ENCODE data around the gene LINGO1. TPM values are rescaled to one million over a fixed set of nuclear protein-coding genes. Genes with fewer than 3 reads are reported as not detected.

The LINGO1 gene
- total RNA-seq, 1 donor from 2014 or later: 12.0 TPM

GRCh38 chr15:77577366-77577950 is 55.3 kb downstream of the LINGO1 start:
- H3K4me1 Mint-ChIP-seq (ENCODE audit: low read depth): peaks cover 14% of the 10 kb centered on the region
- no peak for DNase-seq (ENCODE audit: low spot score)
- H3K27me3 Mint-ChIP-seq (ENCODE audit: low read depth): peaks cover 2% of the 10 kb centered on the region
- H3K27ac Mint-ChIP-seq (ENCODE audit: unreplicated experiment): no peak overlapping the region
- no peaks in the 10 kb centered on the region for H3K9me3 Mint-ChIP-seq (ENCODE audit: low read depth)
- no peaks in the 10 kb centered on the region for H3K36me3 Mint-ChIP-seq (ENCODE audit: low read depth)
- H3K4me3 Mint-ChIP-seq (ENCODE audit: unreplicated experiment): no peak overlapping the region
- no peak for TF ChIP-seq CTCF (IDR thresholded peaks at IDR 0.05)

GRCh38 chr15:77576538-77576937 is 56.2 kb downstream of the LINGO1 start:
- no peak for DNase-seq (ENCODE audit: low spot score)
- Mint-ChIP-seq H3K36me3 (ENCODE audit: low read depth) (no peaks in the 10 kb centered on the region), H3K4me3 (ENCODE audit: unreplicated experiment) (no peak overlapping the region), H3K27me3 (ENCODE audit: low read depth) (peaks cover 2% of the 10 kb centered on the region), H3K4me1 (ENCODE audit: low read depth) (peaks cover 9% of the 10 kb centered on the region), H3K9me3 (ENCODE audit: low read depth) (no peaks in the 10 kb centered on the region), H3K27ac (ENCODE audit: unreplicated experiment) (no peak overlapping the region)
- TF ChIP-seq CTCF (IDR thresholded peaks at IDR 0.05): no peak

GRCh38 chr15:77575203-77575934 is 57.3 kb downstream of the LINGO1 start:
- Mint-ChIP-seq H3K27ac (ENCODE audit: unreplicated experiment) (no peak overlapping the region), H3K27me3 (ENCODE audit: low read depth) (peaks cover 2% of the 10 kb centered on the region), H3K4me3 (ENCODE audit: unreplicated experiment) (no peak overlapping the region), H3K4me1 (ENCODE audit: low read depth) (peaks cover 4% of the 10 kb centered on the region), H3K36me3 (ENCODE audit: low read depth) (no peaks in the 10 kb centered on the region), H3K9me3 (ENCODE audit: low read depth) (no peaks in the 10 kb centered on the region)
- no peak for TF ChIP-seq CTCF (IDR thresholded peaks at IDR 0.05)
- no peak for DNase-seq (ENCODE audit: low spot score)

- peaks cover 2% of the 10 kb centered on the region for H3K27me3 Mint-ChIP-seq (ENCODE audit: low read depth)
- no peak overlapping the region for H3K4me3 Mint-ChIP-seq (ENCODE audit: unreplicated experiment)
- H3K36me3 Mint-ChIP-seq (ENCODE audit: low read depth): no peaks in the 10 kb centered on the region
- H3K9me3 Mint-ChIP-seq (ENCODE audit: low read depth): no peaks in the 10 kb centered on the region
- no peak for DNase-seq (ENCODE audit: low spot score)
- no peak for TF ChIP-seq CTCF (IDR thresholded peaks at IDR 0.05)
- no peak overlapping the region for H3K27ac Mint-ChIP-seq (ENCODE audit: unreplicated experiment)
- peaks cover 10% of the 10 kb centered on the region for H3K4me1 Mint-ChIP-seq (ENCODE audit: low read depth)
Observed at GRCh38 chr15:77574521-77575202, 58.0 kb downstream of the LINGO1 start.

GRCh38 chr15:77573802-77574201 is 58.9 kb downstream of the LINGO1 start:
- H3K4me1 Mint-ChIP-seq (ENCODE audit: low read depth): peaks cover 15% of the 10 kb centered on the region
- H3K9me3 Mint-ChIP-seq (ENCODE audit: low read depth): no peaks in the 10 kb centered on the region
- no peak overlapping the region for H3K27ac Mint-ChIP-seq (ENCODE audit: unreplicated experiment)
- TF ChIP-seq CTCF (IDR thresholded peaks at IDR 0.05): no peak
- no peaks in the 10 kb centered on the region for H3K36me3 Mint-ChIP-seq (ENCODE audit: low read depth)
- H3K27me3 Mint-ChIP-seq (ENCODE audit: low read depth): peaks cover 2% of the 10 kb centered on the region
- no peak for DNase-seq (ENCODE audit: low spot score)
- H3K4me3 Mint-ChIP-seq (ENCODE audit: unreplicated experiment): no peak overlapping the region
